HCT116 (cell line): ENCODE measurements around the gene OR5I1. TPM values are rescaled to one million over a fixed set of nuclear protein-coding genes. Genes with fewer than 3 reads are reported as not detected.

Experiments used
- ATAC-seq: fragments of 200-7000 bp; cut with Tn5 transposase; 2 replicates; pipeline ENCODE4 v1.9.1; 2020; ENCODE audit warnings: mild to moderate bottlenecking, moderate library complexity
- BruUV-seq: library from RNA; stranded (reverse); fragments of 400-500 nt; replicated peaks from 2 replicates; lab custom pipeline; 2021; lab: Mats Ljungman, UMichigan
- CTCF ChIA-PET: fragments of 300-600 bp; sonication (Branson Sonifier 250); formaldehyde crosslinking; loops from one replicate; lab custom pipeline; 2021; ENCODE audit warnings: antibody characterized with exemption; lab: Charles Lee
- POLR2A ChIA-PET: fragments of 300-600, 350-600 bp; sonication (Branson Sonifier 250); formaldehyde crosslinking; loops from one replicate; lab custom pipeline; 2021; ENCODE audit warnings: antibody characterized with exemption; lab: Charles Lee
- RAD21 ChIA-PET, 2 experiments: fragments of 300-600 bp; sonication (Branson Sonifier 250); formaldehyde crosslinking; loops; one replicate each; lab custom pipeline; 2023; ENCODE audit warnings: low total read pairs in 2 of 2; ENCODE audit not compliant: uncharacterized antibody in 2 of 2, unreplicated experiment in 2 of 2, low non-redundant PET in 1 of 2; lab: Charles Lee
- DNase-seq: peaks from one replicate; pipeline ENCODE4 v3.0.0-alpha.2; 2010; ENCODE audit warnings: low read depth, low spot score
- H2AFZ ChIP-seq: fragments of 200-600 bp; shearing (Covaris generic), sonication (generic); 2 replicates; pipeline ENCODE4 v1.6.1; 2017; ENCODE audit warnings: low read depth, mixed run types, mixed read lengths, antibody characterized with exemption, low read length; ENCODE audit not compliant: poor library complexity, severe bottlenecking
- H3K27ac ChIP-seq: 2 replicates; pipeline ENCODE4 v1.5.1; 2012; ENCODE audit warnings: low read depth, low read length
- H3K27me3 ChIP-seq: fragments of 200-600 bp; sonication (generic); 2 replicates; pipeline ENCODE4 v1.6.1; 2016; ENCODE audit warnings: mixed run types, low read length, mixed read lengths; ENCODE audit not compliant: insufficient read depth
- H3K36me3 ChIP-seq, 2 experiments: fragments of 200-500 bp in 1 of 2; fragments of 200-600 bp in 1 of 2; sonication (Bioruptor generic) in 1 of 2; sonication (generic) in 1 of 2; 2 replicates each; pipeline versions ENCODE4 v1.5.1 to v1.6.1; 2014 to 2016; ENCODE audit warnings: low read length in 2 of 2, inconsistent platforms in 1 of 2, mixed read lengths in 1 of 2, mixed run types in 1 of 2; ENCODE audit not compliant: insufficient read depth in 2 of 2, control insufficient read depth in 1 of 2
- H3K4me1 ChIP-seq, 2 experiments: fragments of 200-600 bp in 1 of 2; sonication (generic) in 1 of 2; 2 replicates each; pipeline versions ENCODE4 v1.5.1 to v1.6.1; 2012 to 2017; ENCODE audit warnings: low read length in 2 of 2, inconsistent platforms in 1 of 2, mild to moderate bottlenecking in 1 of 2, mixed read lengths in 1 of 2, mixed run types in 1 of 2, moderate library complexity in 1 of 2; ENCODE audit not compliant: insufficient read depth in 2 of 2, control insufficient read depth in 1 of 2
- H3K4me2 ChIP-seq: fragments of 200-600 bp; sonication (generic); 2 replicates; pipeline ENCODE4 v1.6.1; 2017; ENCODE audit warnings: mixed run types, low read length, mixed read lengths
- H3K4me3 ChIP-seq, 2 experiments: fragments of 200-600 bp in 1 of 2; sonication (generic) in 1 of 2; replicated peaks in 1 of 2; 2 replicates each; pipeline ENCODE4 v1.5.1; 2011 to 2016; ENCODE audit warnings: low read length in 2 of 2, control low read depth in 1 of 2, low read depth in 1 of 2, mild to moderate bottlenecking in 1 of 2, mixed read lengths in 1 of 2, mixed run types in 1 of 2
- H3K79me2 ChIP-seq: fragments of 200-600 bp; sonication (generic); 2 replicates; pipeline ENCODE4 v1.6.1; 2017; ENCODE audit warnings: mild to moderate bottlenecking, mixed run types, low read length, moderate library complexity, mixed read lengths; ENCODE audit not compliant: insufficient read depth
- H3K9ac ChIP-seq: fragments of 200-600 bp; sonication (generic); 2 replicates; pipeline ENCODE4 v1.6.1; 2016; ENCODE audit warnings: low read length, mixed read lengths
- H3K9me2 ChIP-seq: fragments of 200-600 bp; sonication (generic), shearing (Covaris generic); 2 replicates; pipeline ENCODE4 v1.6.1; 2017; ENCODE audit warnings: mixed run types, mild to moderate bottlenecking, moderate library complexity; ENCODE audit not compliant: insufficient read depth
- H3K9me3 ChIP-seq, 2 experiments: fragments of 200-500 bp in 1 of 2; fragments of 200-600 bp in 1 of 2; sonication (Bioruptor generic) in 1 of 2; sonication (generic) in 1 of 2; 2 replicates each; pipeline ENCODE4 v1.6.1; 2014 to 2017; ENCODE audit warnings: low read length in 2 of 2, mixed read lengths in 2 of 2, inconsistent platforms in 1 of 2, low read depth in 1 of 2, mild to moderate bottlenecking in 1 of 2, mixed run types in 1 of 2, moderate library complexity in 1 of 2; ENCODE audit not compliant: control insufficient read depth in 1 of 2, insufficient read depth in 1 of 2
- H4K20me1 ChIP-seq: fragments of 200-600 bp; sonication (generic), shearing (Covaris generic); 2 replicates; pipeline ENCODE4 v1.6.1; 2017; ENCODE audit warnings: mixed run types, mild to moderate bottlenecking, moderate library complexity; ENCODE audit not compliant: insufficient read depth
- CBX3 ChIP-seq: IDR thresholded peaks from 2 replicates; pipeline ENCODE4 v1.6.1; 2012; ENCODE audit warnings: low read depth
- EGR1 ChIP-seq: IDR thresholded peaks from 2 replicates; pipeline ENCODE4 v1.6.1; 2012; ENCODE audit warnings: low read depth
- ELF1 ChIP-seq: IDR thresholded peaks from 2 replicates; pipeline ENCODE4 v1.6.1; 2012; ENCODE audit warnings: low read depth, borderline replicate concordance
- EZH2 ChIP-seq: fragments of 200-600 bp; sonication (generic); IDR thresholded peaks from 2 replicates; pipeline ENCODE4 v1.6.1; 2017; ENCODE audit warnings: antibody characterized with exemption, mixed run types
- EZH2phosphoT487 ChIP-seq: fragments of 200-600 bp; IDR thresholded peaks from 2 replicates; pipeline ENCODE4 v1.6.1; 2018; ENCODE audit warnings: antibody characterized with exemption, borderline replicate concordance
- FOSL1 ChIP-seq: IDR thresholded peaks from 2 replicates; pipeline ENCODE4 v1.6.1; 2012; ENCODE audit warnings: low read depth
- POLR2A ChIP-seq: IDR thresholded peaks from 2 replicates; pipeline ENCODE4 v1.7.0; 2011; ENCODE audit warnings: borderline replicate concordance; ENCODE audit not compliant: insufficient read depth, insufficient read length; ENCODE audit errors: extremely low read depth
- POLR2AphosphoS5 ChIP-seq: IDR thresholded peaks from 2 replicates; pipeline ENCODE4 v1.6.1; 2011; ENCODE audit warnings: mild to moderate bottlenecking, low read depth, low read length, moderate library complexity
- SP1 ChIP-seq: IDR thresholded peaks from 2 replicates; pipeline ENCODE4 v1.6.1; 2012; ENCODE audit warnings: low read depth
- SRF ChIP-seq: IDR thresholded peaks from 2 replicates; pipeline ENCODE4 v1.6.1; 2012; ENCODE audit warnings: low read depth
- TCF7L2 ChIP-seq: IDR thresholded peaks from 2 replicates; pipeline ENCODE4 v1.7.0; 2011; ENCODE audit warnings: borderline replicate concordance, inconsistent platforms; ENCODE audit not compliant: insufficient read depth, insufficient read length; ENCODE audit errors: extremely low read depth
- ZFX ChIP-seq: fragments of 450-650 bp; IDR thresholded peaks from 2 replicates; pipeline ENCODE4 v1.6.1; 2017
- ZNF274 ChIP-seq: fragments of 200-500 bp; sonication (Bioruptor generic); IDR thresholded peaks from 2 replicates; pipeline ENCODE4 v1.6.1; 2014; ENCODE audit warnings: mild to moderate bottlenecking, low read depth, low read length, inconsistent platforms
- intact Hi-C: fragments of 100-400 bp; cut with micrococcal nuclease; formaldehyde crosslinking; loops from 2 replicates; pipeline ENCODE4 v1.10.0; 2022
- total RNA-seq: library from RNA; stranded (reverse); gene quantifications from one replicate; pipeline ENCODE4 v1.2.1, GENCODE V29; 2021; ENCODE audit not compliant: unreplicated experiment
- TF ChIP-seq, protein P1 (sequence below), 3 experiments: fragments of 200-600 bp in 1 of 3; sonication (generic) in 1 of 3; IDR thresholded peaks in 2 of 3; conservative IDR thresholded peaks in 1 of 3; 2 replicates each; pipeline ENCODE4 v1.5.1; 2012 to 2017; ENCODE audit warnings: low read depth in 2 of 3, low read length in 2 of 3, antibody characterized with exemption in 1 of 3, borderline replicate concordance in 1 of 3, control low read depth in 1 of 3, mild to moderate bottlenecking in 1 of 3, mixed read lengths in 1 of 3, mixed run types in 1 of 3, moderate library complexity in 1 of 3; ENCODE audit not compliant: insufficient read depth in 1 of 3
- TF ChIP-seq, protein P2 (sequence below): IDR thresholded peaks from 2 replicates; pipeline ENCODE4 v1.6.1; 2011; ENCODE audit warnings: mild to moderate bottlenecking, low read length, moderate library complexity; ENCODE audit not compliant: insufficient replicate concordance; ENCODE audit errors: extremely low read depth
- TF ChIP-seq, protein P3 (sequence below): IDR thresholded peaks from 2 replicates; pipeline ENCODE4 v1.6.1; 2012

The OR5I1 gene
- total RNA-seq, 1 experiment from 2014 or later: not detected

DNA sequence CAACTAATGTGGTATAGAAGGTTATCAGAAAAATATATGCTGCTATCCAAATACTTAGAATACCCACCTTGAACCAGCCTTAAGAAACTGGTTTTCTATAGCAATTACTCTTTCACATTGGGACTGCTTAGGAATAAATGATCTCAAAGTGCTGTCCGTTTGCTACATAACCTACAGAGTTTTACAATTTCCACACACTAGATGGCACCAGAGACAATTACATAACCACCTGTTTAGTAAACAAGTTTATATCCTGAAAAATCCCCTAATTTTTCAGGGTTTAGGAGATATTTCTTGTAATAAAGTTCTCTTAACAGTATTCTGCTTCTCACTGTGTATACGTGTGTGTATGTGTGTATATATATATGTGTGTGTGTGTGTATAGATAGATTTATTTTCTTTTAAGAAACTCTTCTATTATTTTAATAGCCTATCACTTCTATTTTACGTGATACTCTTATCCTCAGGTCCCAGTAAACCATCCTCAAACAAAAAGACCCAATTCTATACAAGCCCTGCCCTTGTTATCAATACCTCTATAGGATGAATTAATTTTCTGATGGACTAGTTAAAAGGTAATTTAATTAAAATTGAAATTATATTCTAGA, 6.7 kb upstream of the OR5I1 start:
- Histone ChIP-seq H3K9me3 (peaks cover 0 to 10% of the 10 kb centered on the region in 2 experiments; a peak in 1 of 4 replicates), H3K79me2 (no peaks in the 10 kb centered on the region), H3K4me2 (no peak overlapping the region), H3K9me2 (no peaks in the 10 kb centered on the region), H4K20me1 (no peaks in the 10 kb centered on the region), H3K27ac (no peak overlapping the region), H3K27me3 (no peaks in the 10 kb centered on the region), H3K4me1 (no peaks in the 10 kb centered on the region), H3K36me3 (no peaks in the 10 kb centered on the region), H2AFZ (no peak overlapping the region), H3K9ac (no peak overlapping the region), H3K4me3 (no peak overlapping the region)
- BruUV-seq: no TSS peak
- no peak for ATAC-seq
- ChIA-PET RAD21 (no interaction called here), POLR2A (no interaction called here), CTCF (no interaction called here)
- DNase-seq: peak; percentile 18
- intact Hi-C loops: loop anchor here (2.0 to 10.0 kb wide), 2 partner anchors 840 to 1302 kb away; no protein-coding TSS in a partner anchor
- TF ChIP-seq POLR2A: no peak
- TF ChIP-seq SP1: no peak
- TF ChIP-seq, protein P1, sequence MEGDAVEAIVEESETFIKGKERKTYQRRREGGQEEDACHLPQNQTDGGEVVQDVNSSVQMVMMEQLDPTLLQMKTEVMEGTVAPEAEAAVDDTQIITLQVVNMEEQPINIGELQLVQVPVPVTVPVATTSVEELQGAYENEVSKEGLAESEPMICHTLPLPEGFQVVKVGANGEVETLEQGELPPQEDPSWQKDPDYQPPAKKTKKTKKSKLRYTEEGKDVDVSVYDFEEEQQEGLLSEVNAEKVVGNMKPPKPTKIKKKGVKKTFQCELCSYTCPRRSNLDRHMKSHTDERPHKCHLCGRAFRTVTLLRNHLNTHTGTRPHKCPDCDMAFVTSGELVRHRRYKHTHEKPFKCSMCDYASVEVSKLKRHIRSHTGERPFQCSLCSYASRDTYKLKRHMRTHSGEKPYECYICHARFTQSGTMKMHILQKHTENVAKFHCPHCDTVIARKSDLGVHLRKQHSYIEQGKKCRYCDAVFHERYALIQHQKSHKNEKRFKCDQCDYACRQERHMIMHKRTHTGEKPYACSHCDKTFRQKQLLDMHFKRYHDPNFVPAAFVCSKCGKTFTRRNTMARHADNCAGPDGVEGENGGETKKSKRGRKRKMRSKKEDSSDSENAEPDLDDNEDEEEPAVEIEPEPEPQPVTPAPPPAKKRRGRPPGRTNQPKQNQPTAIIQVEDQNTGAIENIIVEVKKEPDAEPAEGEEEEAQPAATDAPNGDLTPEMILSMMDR (IDR thresholded peaks at IDR 0.05 in 2 of 3, conservative IDR thresholded peaks at IDR 0.05 in 1 of 3; ENCODE audit: borderline replicate concordance in 1 of 3, insufficient read depth in 1 of 3, low read depth in 2 of 3, low read length in 2 of 3): peak in 2 of 3 experiments; percentile 29 to 49; a peak in 3 of 6 replicates
- no peak for TF ChIP-seq ZFX
- TF ChIP-seq FOSL1: no peak
- TF ChIP-seq, all 23 proteins: peak for 1

DNA sequence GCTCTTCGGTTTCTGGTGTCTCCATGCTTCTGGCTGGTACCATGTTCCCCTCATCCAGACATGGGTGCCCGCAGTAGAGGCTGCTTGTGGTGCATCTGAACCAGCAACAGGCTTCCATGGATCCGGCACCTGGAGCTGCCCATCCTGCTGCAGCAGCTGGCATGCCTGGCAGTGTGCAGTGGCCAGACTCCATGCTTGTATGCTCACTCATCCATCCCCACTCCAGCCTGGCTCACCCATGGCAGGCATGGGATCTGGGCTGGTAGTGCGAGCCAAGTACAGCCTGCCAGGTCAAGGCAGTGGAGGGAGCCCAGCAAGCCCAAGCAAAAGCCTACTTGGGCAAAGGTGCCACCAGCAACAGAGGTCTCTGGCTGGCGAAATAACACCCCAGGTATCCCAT, 15.7 kb downstream of the OR5I1 start:
- Histone ChIP-seq H3K79me2 (no peaks in the 10 kb centered on the region), H3K4me2 (no peak overlapping the region), H3K4me1 (no peaks in the 10 kb centered on the region), H3K27me3 (no peaks in the 10 kb centered on the region), H3K9me3 (peaks cover 0 to 11% of the 10 kb centered on the region in 2 experiments; a peak in 2 of 4 replicates), H3K36me3 (no peaks in the 10 kb centered on the region), H3K4me3 (no peak overlapping the region), H2AFZ (no peak overlapping the region), H3K9me2 (no peaks in the 10 kb centered on the region), H3K27ac (no peak overlapping the region), H4K20me1 (no peaks in the 10 kb centered on the region), H3K9ac (no peak overlapping the region)
- ChIA-PET POLR2A (no interaction called here), CTCF (no interaction called here), RAD21 (no interaction called here)
- no TSS peak for BruUV-seq
- ATAC-seq (no peak), DNase-seq (no peak)
- TF ChIP-seq ZNF274: no peak
- no peak for TF ChIP-seq EZH2phosphoT487
- TF ChIP-seq CBX3: no peak
- TF ChIP-seq POLR2AphosphoS5: no peak
- TF ChIP-seq, protein P2, sequence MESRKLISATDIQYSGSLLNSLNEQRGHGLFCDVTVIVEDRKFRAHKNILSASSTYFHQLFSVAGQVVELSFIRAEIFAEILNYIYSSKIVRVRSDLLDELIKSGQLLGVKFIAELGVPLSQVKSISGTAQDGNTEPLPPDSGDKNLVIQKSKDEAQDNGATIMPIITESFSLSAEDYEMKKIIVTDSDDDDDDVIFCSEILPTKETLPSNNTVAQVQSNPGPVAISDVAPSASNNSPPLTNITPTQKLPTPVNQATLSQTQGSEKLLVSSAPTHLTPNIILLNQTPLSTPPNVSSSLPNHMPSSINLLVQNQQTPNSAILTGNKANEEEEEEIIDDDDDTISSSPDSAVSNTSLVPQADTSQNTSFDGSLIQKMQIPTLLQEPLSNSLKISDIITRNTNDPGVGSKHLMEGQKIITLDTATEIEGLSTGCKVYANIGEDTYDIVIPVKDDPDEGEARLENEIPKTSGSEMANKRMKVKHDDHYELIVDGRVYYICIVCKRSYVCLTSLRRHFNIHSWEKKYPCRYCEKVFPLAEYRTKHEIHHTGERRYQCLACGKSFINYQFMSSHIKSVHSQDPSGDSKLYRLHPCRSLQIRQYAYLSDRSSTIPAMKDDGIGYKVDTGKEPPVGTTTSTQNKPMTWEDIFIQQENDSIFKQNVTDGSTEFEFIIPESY: no peak
- no peak for TF ChIP-seq EGR1
- no peak for TF ChIP-seq ELF1
- TF ChIP-seq EZH2: no peak
- TF ChIP-seq SRF: no peak
- TF ChIP-seq TCF7L2: no peak
- TF ChIP-seq, protein P3, sequence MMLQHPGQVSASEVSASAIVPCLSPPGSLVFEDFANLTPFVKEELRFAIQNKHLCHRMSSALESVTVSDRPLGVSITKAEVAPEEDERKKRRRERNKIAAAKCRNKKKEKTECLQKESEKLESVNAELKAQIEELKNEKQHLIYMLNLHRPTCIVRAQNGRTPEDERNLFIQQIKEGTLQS: no peak
- intact Hi-C loops: no loop called here
